H1 (cell line): ENCODE results near the gene ME1. TPM values are rescaled to one million over a fixed set of nuclear protein-coding genes. Genes with fewer than 3 reads are reported as not detected.

Source experiments
- GABPA ChIP-seq: IDR thresholded peaks from 2 replicates; pipeline ENCODE4 v1.6.1; 2011; ENCODE audit warnings: mild to moderate bottlenecking, low read length, moderate library complexity, borderline replicate concordance; ENCODE audit not compliant: insufficient read depth
- RFX5 ChIP-seq: IDR thresholded peaks from 2 replicates; pipeline ENCODE4 v1.6.1; 2011; ENCODE audit warnings: low read depth, low read length, improper control_type of control experiment, borderline replicate concordance
- polyA plus RNA-seq, 7 experiments: library from polyadenylated mRNA; depleted of rRNA in 3 of 7; stranded (reverse) in 5 of 7; unstranded in 2 of 7; fragments of >200 nt in 5 of 7; fragments of 200-250 nt in 2 of 7; gene quantifications; 1 replicate in 5 of 7; 2 replicates in 1 of 7; 4 replicates in 1 of 7; pipeline versions ENCODE4 v1.2.1 to v1.2.3, GENCODE V29; 2011 to 2013; ENCODE audit warnings: missing spikeins in 2 of 7, mixed read lengths in 2 of 7
- total RNA-seq: library from RNA; stranded (reverse); fragmentation: NEBNext Ultra II Directional; extraction: Animal tissue kit (Norgen Biotek cat#: 25700); gene quantifications from 2 replicates; pipeline ENCODE4 v1.2.1, GENCODE V29; 2021

ME1 gene
- total and polyA plus RNA-seq, 2 of the 8 experiments (the other 6 are each of a cell fraction or from before 2014, with no cell fraction given), result 1.3 to 3.9 TPM

DNA sequence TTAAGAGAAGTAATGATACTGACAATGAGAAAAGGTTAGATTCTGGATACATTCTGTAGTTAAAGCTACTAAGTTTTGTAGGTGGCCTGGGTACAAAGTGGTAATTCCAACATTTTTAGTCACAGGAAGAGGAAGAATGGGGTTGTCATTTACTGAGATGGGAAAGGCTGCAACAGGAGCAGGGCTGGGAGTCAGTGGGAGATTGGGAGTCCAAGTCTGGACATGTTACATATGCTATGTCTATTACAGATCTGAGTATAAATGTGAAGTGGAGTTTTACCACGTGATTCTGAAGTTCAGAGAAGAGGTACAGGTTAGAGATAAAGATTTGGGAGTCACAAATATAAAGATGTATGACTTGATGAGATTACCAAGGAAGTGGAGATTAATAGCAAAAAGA is 121.5 kb downstream of the ME1 start (continued):
- TF ChIP-seq GABPA (no peak), RFX5 (no peak)
